ENCODE data around the gene RPS3A. TPM values are rescaled to one million over a fixed set of nuclear protein-coding genes. Genes with fewer than 3 reads are reported as not detected.

The RPS3A gene
- total RNA-seq, 4 donors from 2014 or later = 2,495 to 3,475 (median 3,045) TPM

GRCh38 chr4:151150821-151151580 is 51.6 kb downstream of the RPS3A start:
- ATAC-seq (ENCODE audit: low FRiP score) (no peak), DNase-seq (ENCODE audit: low spot score) (no peak)
- no peak for TF ChIP-seq CTCF (IDR thresholded peaks at IDR 0.05)

- TF ChIP-seq CTCF (IDR thresholded peaks at IDR 0.05) = no peak
- DNase-seq (ENCODE audit: low spot score) = no peak
- ATAC-seq (ENCODE audit: low FRiP score) = no peak
Measured at GRCh38 chr4:151152028-151152427, 52.6 kb downstream of the RPS3A start.

GRCh38 chr4:151153585-151153984 is 54.2 kb downstream of the RPS3A start:
- DNase-seq (ENCODE audit: low spot score) (no peak), ATAC-seq (ENCODE audit: low FRiP score) (no peak)
- no peak for TF ChIP-seq CTCF (IDR thresholded peaks at IDR 0.05)

Small RNA genes lying within 50 kb of the gene (small RNA-seq; reads per million reads assigned to genes)
- gene SNORD73A (not detected), gene SNORD73B (0.52 reads per million)

Other genes starting within 250 kb of the RPS3A start
- 10 to 100 TPM; 28.0 to 51.5 (median 30.9) TPM for gene LRBA, start 84.3 kb upstream of the RPS3A start, total RNA-seq
- gene PRSS48, start 177.5 kb downstream of the RPS3A start, total RNA-seq = not detected
- 100 to 1,000 TPM; 161 to 226 (median 191) TPM for gene SH3D19, start 226.0 kb downstream of the RPS3A start, total RNA-seq